Psoas muscle (tissue), 8 donors: ENCODE measurements around the gene TEAD1. TPM values are rescaled to one million over a fixed set of nuclear protein-coding genes. Genes with fewer than 3 reads are reported as not detected.

Source experiments
- ATAC-seq, 4 donors: fragments of 200-7000 bp; cut with Tn5 transposase; one replicate each; pipeline ENCODE4 v1.9.1; 2020; ENCODE audit warnings: moderate library complexity in 3 of 4, mild to moderate bottlenecking in 2 of 4
- DNase-seq, 2 donors: peaks; one replicate each; pipeline ENCODE4 v3.0.0-alpha.2; 2020
- H3K27ac ChIP-seq: fragments of 200-600 bp; one replicate; pipeline ENCODE4 v1.8.0; 2022
- H3K27me3 ChIP-seq, 3 donors: fragments of 200-600 bp in 1 of 3; one replicate each; pipeline versions ENCODE4 v1.6.1 to v1.8.0; 2013 to 2022; ENCODE audit warnings: low read length in 2 of 3, mild to moderate bottlenecking in 2 of 3, moderate library complexity in 1 of 3; ENCODE audit not compliant: insufficient read depth in 3 of 3
- H3K36me3 ChIP-seq, 2 donors: fragments of 200-600 bp in 1 of 2; one replicate each; pipeline versions ENCODE4 v1.6.1 to v1.8.0; 2013 to 2022; ENCODE audit warnings: low read depth in 1 of 2, mild to moderate bottlenecking in 1 of 2, moderate library complexity in 1 of 2; ENCODE audit not compliant: insufficient read depth in 1 of 2
- H3K4me1 ChIP-seq: fragments of 200-600 bp; one replicate; pipeline ENCODE4 v1.8.0; 2022
- H3K4me3 ChIP-seq: fragments of 200-600 bp; one replicate; pipeline ENCODE4 v1.8.0; 2022; ENCODE audit warnings: mild to moderate bottlenecking
- H3K9me3 ChIP-seq: fragments of 200-600 bp; one replicate; pipeline ENCODE4 v1.8.0; 2022
- WGBS, 3 donors: extraction: QIAGEN DNeasy Blood & Tissue Kit; methylation state at CpG; one replicate each; pipeline versions ENCODE4 v1.1.6 to v1.1.7; 2013; 5-methylcytosine and 5-hydroxymethylcytosine counted together
- intact Hi-C, 2 donors: fragments of 100-400 bp; cut with DNase I; formaldehyde crosslinking; loops; one replicate each; pipeline versions ENCODE4 v1.11.0 to v1.14.2; 2022
- polyA plus RNA-seq, 3 donors: library from polyadenylated mRNA; stranded (reverse); fragments of 200-250 nt; gene quantifications; one replicate each; pipeline ENCODE4 v1.2.3, GENCODE V29; 2013
- total RNA-seq, 4 donors: library from RNA; stranded (reverse); fragmentation: NEBNext Ultra II Directional in 2 of 4; extraction: Animal tissue kit (Norgen Biotek cat#: 25700) in 2 of 4; gene quantifications; one replicate each; pipeline versions ENCODE4 v1.2.1 to v1.2.4, GENCODE V29; 2021 to 2023
- TF ChIP-seq, protein P1 (sequence below): fragments of 200-600 bp; IDR thresholded peaks from one replicate; pipeline ENCODE4 v1.8.0; 2022; ENCODE audit warnings: antibody characterized with exemption
- donor health status: healthy with polysubstance abuse.
- donor health status: DM: no; HTN: no; CAD: no; lungs with moderate emphysema.
- donor health status: Bipolar disorder and iron deficiency.
- donor health status: healthy.
- donor health status: DM: yes; HTN: yes; CAD: no.
- donor health status: DM: no; HTN: no; CAD: no.
- donor health status: DM: no; HTN: no; CAD: no.
- donor health status: DM: yes; HTN: yes; CAD: no.

Gene TEAD1
- total and polyA plus RNA-seq, 7 donors = 11.3 to 178 (median 112) TPM

DNA sequence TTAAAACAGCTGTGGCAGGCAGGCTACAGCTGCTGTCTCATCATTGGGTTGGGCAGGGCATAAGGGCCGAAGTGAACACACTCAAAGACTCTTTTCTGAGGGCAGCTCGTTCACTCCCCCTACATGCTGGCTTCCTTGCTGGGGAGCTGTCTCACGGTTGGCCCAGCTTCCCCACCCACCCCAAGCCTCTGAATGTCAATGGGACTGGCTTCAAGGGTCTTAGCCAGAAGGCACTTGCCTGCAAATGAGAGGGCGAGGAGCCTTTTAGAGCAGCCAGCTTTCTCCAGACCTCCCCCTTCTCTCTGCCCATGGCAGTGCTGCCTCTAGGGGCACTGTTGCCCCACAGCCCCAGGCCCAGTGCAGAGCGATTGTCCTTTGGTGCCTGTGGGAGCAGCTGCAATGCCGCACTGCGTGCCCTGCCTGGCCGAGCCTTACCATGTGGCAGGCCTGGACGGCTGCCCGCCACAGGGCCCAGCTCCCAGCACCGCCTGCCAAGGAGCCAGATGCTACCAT lies 240.2 kb downstream of the TEAD1 start:
- TF ChIP-seq, protein P1, sequence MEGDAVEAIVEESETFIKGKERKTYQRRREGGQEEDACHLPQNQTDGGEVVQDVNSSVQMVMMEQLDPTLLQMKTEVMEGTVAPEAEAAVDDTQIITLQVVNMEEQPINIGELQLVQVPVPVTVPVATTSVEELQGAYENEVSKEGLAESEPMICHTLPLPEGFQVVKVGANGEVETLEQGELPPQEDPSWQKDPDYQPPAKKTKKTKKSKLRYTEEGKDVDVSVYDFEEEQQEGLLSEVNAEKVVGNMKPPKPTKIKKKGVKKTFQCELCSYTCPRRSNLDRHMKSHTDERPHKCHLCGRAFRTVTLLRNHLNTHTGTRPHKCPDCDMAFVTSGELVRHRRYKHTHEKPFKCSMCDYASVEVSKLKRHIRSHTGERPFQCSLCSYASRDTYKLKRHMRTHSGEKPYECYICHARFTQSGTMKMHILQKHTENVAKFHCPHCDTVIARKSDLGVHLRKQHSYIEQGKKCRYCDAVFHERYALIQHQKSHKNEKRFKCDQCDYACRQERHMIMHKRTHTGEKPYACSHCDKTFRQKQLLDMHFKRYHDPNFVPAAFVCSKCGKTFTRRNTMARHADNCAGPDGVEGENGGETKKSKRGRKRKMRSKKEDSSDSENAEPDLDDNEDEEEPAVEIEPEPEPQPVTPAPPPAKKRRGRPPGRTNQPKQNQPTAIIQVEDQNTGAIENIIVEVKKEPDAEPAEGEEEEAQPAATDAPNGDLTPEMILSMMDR = peak; percentile 77
- WGBS, 3 donors = 24 to 40% (median 29%) methylated on average over 11 of the region's 11 CpGs

DNA sequence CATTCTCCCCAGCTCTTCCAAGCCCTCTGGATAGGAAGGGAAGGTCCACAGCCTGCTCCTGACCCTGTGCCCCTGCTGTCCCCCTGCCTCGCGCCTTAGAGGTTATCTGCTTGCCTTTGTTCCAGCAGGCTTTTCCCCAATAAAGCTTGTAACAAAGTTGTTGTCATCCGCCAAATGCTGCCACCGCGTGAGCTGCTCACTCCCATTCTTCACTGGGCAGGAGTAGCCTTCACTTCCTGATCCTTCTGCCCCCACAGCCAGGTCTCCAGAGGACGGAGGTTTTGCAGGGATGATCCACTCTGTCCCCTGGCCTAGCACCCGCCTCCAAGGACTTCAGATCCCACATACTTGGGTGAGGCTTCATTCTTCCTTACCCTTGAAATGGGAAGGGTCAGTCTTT lies 240.9 kb downstream of the TEAD1 start:
- H3K4me1 ChIP-seq = peaks cover 13% of the 10 kb centered on the region
- ATAC-seq (peak in 2 of 4 donors; percentile 3 to 7), DNase-seq (no peak)
- no peaks in the 10 kb centered on the region for H3K27me3 ChIP-seq
- no peaks in the 10 kb centered on the region for H3K36me3 ChIP-seq
- WGBS, 3 donors = 55 to 75% (median 61%) methylated on average over 7 of the region's 7 CpGs
- no peaks in the 10 kb centered on the region for H3K9me3 ChIP-seq
- intact Hi-C loops = no loop called here
- no peak overlapping the region for H3K4me3 ChIP-seq
- TF ChIP-seq, protein P1 = no peak
- H3K27ac ChIP-seq = peak overlapping the region; percentile 85

More for the DNA sequence above, 240.2 kb downstream of the TEAD1 start:
- H3K36me3 ChIP-seq = no peaks in the 10 kb centered on the region
- DNase-seq = peak; percentile 82 to 93
- H3K4me3 ChIP-seq = no peak overlapping the region
- no peaks in the 10 kb centered on the region for H3K27me3 ChIP-seq
- H3K4me1 ChIP-seq = peaks cover 13% of the 10 kb centered on the region
- no peaks in the 10 kb centered on the region for H3K9me3 ChIP-seq
- peak overlapping the region; percentile 85 for H3K27ac ChIP-seq
- intact Hi-C loops = no loop called here
- peak; percentile 99 to 100 (median 99) for ATAC-seq

DNA sequence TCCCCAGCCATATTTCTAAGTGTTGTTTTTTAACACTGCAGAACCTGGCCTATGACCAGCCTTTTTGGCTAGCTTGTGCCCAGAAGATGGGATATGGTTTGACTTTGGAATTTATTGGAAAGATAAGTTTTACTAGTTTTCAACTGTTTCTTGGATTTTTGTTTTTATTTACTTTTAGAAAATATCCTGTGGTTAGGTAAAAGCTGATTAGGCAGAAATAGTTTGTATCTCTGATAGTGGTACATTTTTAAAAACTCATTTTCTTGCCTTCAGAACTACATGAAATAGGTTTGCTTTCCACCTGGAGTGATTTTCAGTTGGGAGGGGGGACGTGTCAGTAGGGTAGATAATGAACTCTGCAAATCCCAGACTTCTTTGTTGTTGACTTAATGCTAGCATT lies 243.6 kb downstream of the TEAD1 start:
- TF ChIP-seq, protein P1 = no peak
- Histone ChIP-seq H3K27me3 (no peaks in the 10 kb centered on the region), H3K4me1 (peaks cover 10% of the 10 kb centered on the region), H3K27ac (no peak overlapping the region), H3K4me3 (no peak overlapping the region), H3K9me3 (no peaks in the 10 kb centered on the region), H3K36me3 (no peaks in the 10 kb centered on the region)
- no peak for DNase-seq
- WGBS, 3 donors = 90 to 93% (median 93%) methylated on average over 1 of the region's 1 CpG
- intact Hi-C loops = no loop called here
- no peak for ATAC-seq

DNA sequence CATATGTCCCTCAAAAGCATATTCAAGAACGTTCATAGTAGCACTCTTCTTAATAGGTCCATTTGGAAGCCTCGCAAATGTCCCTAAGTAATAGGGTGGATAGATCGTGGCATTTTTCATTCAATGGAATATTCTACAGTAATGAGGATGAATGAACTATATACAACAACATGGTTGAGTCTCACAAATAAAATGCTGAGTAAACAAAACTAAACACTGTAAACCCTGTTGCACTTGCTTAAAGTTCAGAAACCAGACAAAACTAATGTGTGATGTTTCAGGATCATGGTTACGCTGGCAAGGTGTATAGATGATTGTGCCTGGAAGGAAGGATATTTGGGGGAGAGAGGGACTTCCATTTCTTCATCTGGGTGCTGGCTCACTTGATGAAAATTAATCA lies 244.4 kb downstream of the TEAD1 start:
- TF ChIP-seq, protein P1 = no peak
- WGBS, 3 donors = 93 to 95% (median 94%) methylated on average over 4 of the region's 4 CpGs

DNA sequence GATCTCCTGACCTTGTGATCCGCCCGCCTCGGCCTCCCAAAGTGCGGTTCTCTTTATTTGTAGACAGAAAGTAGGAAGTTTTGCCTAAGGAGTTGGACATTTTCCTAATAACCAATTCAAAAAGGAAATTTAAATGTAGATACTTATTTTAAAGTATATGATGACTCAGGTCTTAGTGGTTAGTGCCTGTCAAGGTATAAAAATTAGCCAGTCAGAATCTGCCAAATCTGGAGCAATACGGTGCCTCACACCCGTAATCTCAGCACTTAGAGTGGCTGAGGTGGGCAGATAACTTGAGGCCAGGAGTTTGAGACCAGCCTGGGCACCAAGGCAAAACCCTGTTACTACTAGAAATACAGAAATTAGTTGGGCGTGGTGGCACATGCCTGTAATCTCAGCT lies 248.2 kb downstream of the TEAD1 start:
- DNase-seq = no peak
- no peak for ATAC-seq
- H3K36me3 ChIP-seq = peaks cover 4 to 21% of the 10 kb centered on the region in 2 donors
- intact Hi-C loops = no loop called here
- TF ChIP-seq, protein P1 = no peak
- WGBS, 3 donors = 90 to 98% (median 95%) methylated on average over 7 of the region's 7 CpGs
- no peaks in the 10 kb centered on the region for H3K27me3 ChIP-seq
- H3K4me1 ChIP-seq = no peaks in the 10 kb centered on the region
- no peak overlapping the region for H3K27ac ChIP-seq
- no peaks in the 10 kb centered on the region for H3K9me3 ChIP-seq
- H3K4me3 ChIP-seq = no peak overlapping the region

More for the DNA sequence above, 244.4 kb downstream of the TEAD1 start:
- DNase-seq = no peak
- ATAC-seq = no peak
- Histone ChIP-seq H3K4me3 (no peak overlapping the region), H3K27me3 (no peaks in the 10 kb centered on the region), H3K27ac (no peak overlapping the region), H3K36me3 (peaks cover 0 to 1% of the 10 kb centered on the region in 2 donors), H3K4me1 (peaks cover 8% of the 10 kb centered on the region), H3K9me3 (no peaks in the 10 kb centered on the region)
- intact Hi-C loops = no loop called here
